Naive thymus-derived CD4-positive, alpha-beta T cell (primary cell): ENCODE results near the gene VSTM2L. TPM values are rescaled to one million over a fixed set of nuclear protein-coding genes. Genes with fewer than 3 reads are reported as not detected.
"Not testable (repeated sequence)": the region's sequence is repeated elsewhere in the genome, so short reads cannot be mapped to it uniquely, and the experiment has no call there.

Source experiments
- ATAC-seq: fragments of 150-1000 bp; cut with Tn5 transposase; 2 replicates; pipeline ENCODE4 v1.10.0; 2021; ENCODE audit warnings: mild to moderate bottlenecking, moderate library complexity
- CTCF ChIA-PET: fragments of 350-600 bp; sonication (Branson Sonifier 250); formaldehyde crosslinking; loops from one replicate; lab custom pipeline; 2021; ENCODE audit warnings: antibody characterized with exemption; lab: Charles Lee
- POLR2A ChIA-PET: fragments of 350-600 bp; sonication (Branson Sonifier 250); formaldehyde crosslinking; loops from one replicate; lab custom pipeline; 2021; ENCODE audit warnings: antibody characterized with exemption, inconsistent platforms; lab: Charles Lee
- DNase-seq, 9 donors: peaks; one replicate each; pipeline versions ENCODE4 v3.0.0 to v3.0.0-alpha.2; 2020 to 2022; ENCODE audit warnings: mixed read lengths in 1 of 9
- H3K27ac ChIP-seq: one replicate; pipeline ENCODE4 v1.7.0; 2013; ENCODE audit warnings: mild to moderate bottlenecking, low read depth, low read length, moderate library complexity
- H3K27me3 ChIP-seq, 2 donors: one replicate each; pipeline ENCODE4 v1.7.0; 2013; ENCODE audit warnings: low read length in 2 of 2, mild to moderate bottlenecking in 2 of 2, moderate library complexity in 2 of 2; ENCODE audit not compliant: control insufficient read depth in 2 of 2, insufficient read depth in 2 of 2
- H3K36me3 ChIP-seq, 3 experiments: 1 replicate in 2 of 3; 2 replicates in 1 of 3; pipeline ENCODE4 v1.7.0; 2013; ENCODE audit warnings: low read length in 3 of 3, mild to moderate bottlenecking in 3 of 3, moderate library complexity in 1 of 3; ENCODE audit not compliant: insufficient read depth in 3 of 3, control insufficient read depth in 2 of 3
- H3K4me1 ChIP-seq, 2 donors: one replicate each; pipeline ENCODE4 v1.7.0; 2013; ENCODE audit warnings: low read length in 2 of 2, mild to moderate bottlenecking in 2 of 2, moderate library complexity in 1 of 2; ENCODE audit not compliant: control insufficient read depth in 2 of 2, insufficient read depth in 2 of 2
- H3K4me3 ChIP-seq: 2 replicates; pipeline ENCODE4 v1.7.0; 2013; ENCODE audit warnings: mild to moderate bottlenecking, low read length
- H3K9me3 ChIP-seq, 3 experiments: 1 replicate in 2 of 3; 2 replicates in 1 of 3; pipeline ENCODE4 v1.7.0; 2013; ENCODE audit warnings: low read length in 3 of 3; ENCODE audit not compliant: control insufficient read depth in 2 of 3
- H3K27ac Mint-ChIP-seq, 9 donors: one replicate each; pipeline ENCODE4 v1.8.0; 2020 to 2022; ENCODE audit warnings: mixed read lengths in 9 of 9, mild to moderate bottlenecking in 8 of 9, moderate library complexity in 5 of 9, inconsistent platforms in 2 of 9
- H3K27me3 Mint-ChIP-seq, 5 donors: one replicate each; pipeline ENCODE4 v1.8.0; 2021 to 2022; ENCODE audit warnings: mixed read lengths in 5 of 5, mild to moderate bottlenecking in 1 of 5
- H3K36me3 Mint-ChIP-seq, 5 donors: one replicate each; pipeline ENCODE4 v1.8.0; 2020 to 2022; ENCODE audit warnings: mixed read lengths in 5 of 5, mild to moderate bottlenecking in 3 of 5, inconsistent platforms in 1 of 5
- H3K4me1 Mint-ChIP-seq, 7 donors: one replicate each; pipeline ENCODE4 v1.8.0; 2020 to 2022; ENCODE audit warnings: mixed read lengths in 7 of 7, mild to moderate bottlenecking in 3 of 7, inconsistent platforms in 1 of 7
- H3K4me3 Mint-ChIP-seq, 10 donors: one replicate each; pipeline ENCODE4 v1.8.0; 2020 to 2022; ENCODE audit warnings: mild to moderate bottlenecking in 10 of 10, mixed read lengths in 10 of 10, moderate library complexity in 6 of 10, inconsistent platforms in 2 of 10
- H3K9me3 Mint-ChIP-seq, 11 donors: one replicate each; pipeline ENCODE4 v1.8.0; 2020 to 2022; ENCODE audit warnings: mixed read lengths in 11 of 11, mild to moderate bottlenecking in 4 of 11, inconsistent platforms in 1 of 11, moderate library complexity in 1 of 11
- intact Hi-C, 2 donors: fragments of 100-400 bp; cut with micrococcal nuclease; formaldehyde crosslinking; loops; one replicate each; pipeline ENCODE4 v1.15.1; 2023
- polyA plus RNA-seq, 2 donors: library from polyadenylated mRNA; unstranded; fragments of 300-500 nt; fragmentation: Illumina TruSeq; gene quantifications; one replicate each; pipeline ENCODE4 v1.2.3, GENCODE V29; 2021
- total RNA-seq, 6 experiments: library from RNA in 5 of 6; stranded (reverse) in 5 of 6; gene quantifications; 1 replicate in 5 of 6; 2 replicates in 1 of 6; pipeline ENCODE4 v1.2.3 and lab custom pipeline; 2021 to 2026

VSTM2L gene
- total and polyA plus RNA-seq, 7 experiments from 2014 or later = 0.12 TPM; not detected in 6

DNA sequence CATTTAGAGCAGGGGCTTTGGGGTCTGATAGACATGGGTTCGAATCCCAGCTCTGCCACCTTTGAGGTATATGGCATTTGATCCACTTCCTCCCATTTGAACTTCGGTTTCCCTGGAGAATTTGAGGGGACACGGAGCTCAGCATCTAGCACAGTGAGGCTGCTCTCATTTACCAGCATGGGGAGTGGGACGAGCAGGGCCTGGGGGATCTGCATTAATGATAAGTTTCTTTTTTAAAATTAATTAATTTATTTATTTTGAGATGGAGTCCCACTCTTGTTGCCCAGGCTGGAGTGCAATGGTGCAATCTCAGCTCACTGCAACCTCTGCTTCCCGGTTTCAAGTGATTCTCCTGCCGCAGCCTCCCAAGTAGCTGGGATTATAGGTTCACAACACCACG lies 52.6 kb downstream of the VSTM2L start:
- no peak overlapping the region for H3K4me3 ChIP-seq
- H3K9me3 ChIP-seq = no peaks in the 10 kb centered on the region
- ATAC-seq (no peak), DNase-seq (no peak)
- no peaks in the 10 kb centered on the region for H3K36me3 Mint-ChIP-seq
- CTCF ChIA-PET = no interaction called here
- no peaks in the 10 kb centered on the region for H3K36me3 ChIP-seq
- POLR2A ChIA-PET = no interaction called here
- H3K27ac Mint-ChIP-seq = no peak overlapping the region
- peaks cover 0 to 16% (median 7%) of the 10 kb centered on the region in 11 donors for H3K9me3 Mint-ChIP-seq
- H3K27me3 ChIP-seq = no peaks in the 10 kb centered on the region
- peaks cover 0 to 18% (median 0%) of the 10 kb centered on the region in 5 donors for H3K27me3 Mint-ChIP-seq
- H3K4me1 ChIP-seq = no peaks in the 10 kb centered on the region
- intact Hi-C loops = no loop called here
- no peaks in the 10 kb centered on the region for H3K4me1 Mint-ChIP-seq
- H3K27ac ChIP-seq = no peak overlapping the region
- H3K4me3 Mint-ChIP-seq = no peak overlapping the region

DNA sequence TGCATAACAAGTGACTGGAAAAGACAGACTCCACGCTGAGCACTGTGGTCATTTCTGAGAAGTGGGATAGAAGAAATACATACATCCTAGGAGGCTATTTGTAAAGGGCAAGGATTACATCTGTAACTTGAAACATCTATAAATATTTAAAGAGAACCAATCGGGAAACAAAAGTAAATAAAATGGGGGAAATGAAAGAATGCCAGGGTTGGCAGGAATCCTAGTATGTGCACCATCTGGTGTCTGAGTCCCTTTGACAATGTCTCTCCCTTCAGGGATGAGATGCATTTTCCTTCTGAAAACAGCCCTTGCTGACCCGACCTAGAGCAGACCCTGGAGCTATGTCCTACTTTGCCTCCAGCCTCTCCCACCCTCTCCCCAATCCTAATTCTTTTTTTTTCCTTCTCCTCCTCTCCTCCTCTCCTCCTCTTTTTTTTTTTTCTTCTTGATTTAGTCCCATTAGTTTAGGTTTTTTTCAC lies 53.2 kb downstream of the VSTM2L start:
- Histone ChIP-seq H3K4me3 (no peak overlapping the region), H3K27me3 (no peaks in the 10 kb centered on the region), H3K27ac (no peak overlapping the region), H3K4me1 (no peaks in the 10 kb centered on the region), H3K36me3 (no peaks in the 10 kb centered on the region), H3K9me3 (no peaks in the 10 kb centered on the region)
- peaks cover 0 to 22% (median 7%) of the 10 kb centered on the region in 11 donors for H3K9me3 Mint-ChIP-seq
- peaks cover 0 to 4% (median 0%) of the 10 kb centered on the region in 5 donors for H3K36me3 Mint-ChIP-seq
- ChIA-PET POLR2A (no interaction called here), CTCF (no interaction called here)
- H3K27me3 Mint-ChIP-seq = peaks cover 0 to 18% (median 0%) of the 10 kb centered on the region in 5 donors
- ATAC-seq (no peak), DNase-seq (no peak)
- H3K4me3 Mint-ChIP-seq = no peak overlapping the region
- H3K27ac Mint-ChIP-seq = no peak overlapping the region
- no peaks in the 10 kb centered on the region for H3K4me1 Mint-ChIP-seq
- intact Hi-C loops = no loop called here

DNA sequence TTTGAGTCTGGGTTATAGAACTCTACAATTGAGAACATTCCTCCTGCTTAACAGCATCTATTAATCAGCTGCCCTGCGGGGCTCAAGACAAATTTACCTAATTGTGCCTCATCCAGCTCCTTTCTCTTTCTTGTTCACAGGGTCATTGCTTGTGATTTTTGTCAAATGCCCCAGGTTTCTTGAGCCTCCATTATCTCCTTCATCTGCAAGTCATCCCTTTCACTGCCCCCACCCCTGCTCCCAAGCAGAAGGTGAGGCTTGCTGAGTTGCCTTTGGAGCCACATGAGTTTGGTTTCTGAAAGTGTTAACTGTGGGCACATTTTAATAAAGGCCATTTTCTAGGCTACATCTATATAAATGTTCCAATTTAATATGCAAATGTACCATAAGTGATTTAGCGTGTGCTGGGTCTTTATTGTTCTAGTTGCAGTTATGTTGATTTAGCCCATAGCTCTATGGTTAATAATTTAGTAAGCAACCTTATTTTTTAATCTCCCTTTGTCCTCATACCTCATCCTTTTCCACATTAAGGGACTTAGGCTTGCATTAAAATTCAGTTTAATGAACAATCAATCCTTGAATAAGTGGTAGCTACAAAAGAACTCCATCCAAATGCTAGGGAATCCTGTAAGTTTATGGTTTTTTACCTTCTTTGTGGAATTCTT lies 56.1 kb downstream of the VSTM2L start:
- ATAC-seq = no peak
- no peaks in the 10 kb centered on the region for H3K4me1 Mint-ChIP-seq
- POLR2A ChIA-PET = no interaction called here
- H3K27ac Mint-ChIP-seq = no peak overlapping the region
- Histone ChIP-seq H3K4me1 (no peaks in the 10 kb centered on the region), H3K9me3 (no peaks in the 10 kb centered on the region), H3K36me3 (no peaks in the 10 kb centered on the region), H3K27ac (no peak overlapping the region), H3K4me3 (no peak overlapping the region), H3K27me3 (no peaks in the 10 kb centered on the region)
- no peak for DNase-seq
- peaks cover 0 to 4% (median 0%) of the 10 kb centered on the region in 5 donors for H3K36me3 Mint-ChIP-seq
- H3K4me3 Mint-ChIP-seq = no peak overlapping the region
- peaks cover 0 to 36% (median 13%) of the 10 kb centered on the region in 11 donors for H3K9me3 Mint-ChIP-seq
- intact Hi-C loops = no loop called here
- H3K27me3 Mint-ChIP-seq = peaks cover 0 to 24% (median 2%) of the 10 kb centered on the region in 5 donors
- CTCF ChIA-PET = interaction anchor here (0.7 kb wide), 1 partner anchor 112 kb away, joined by 3 read pairs; no protein-coding TSS in a partner anchor

DNA sequence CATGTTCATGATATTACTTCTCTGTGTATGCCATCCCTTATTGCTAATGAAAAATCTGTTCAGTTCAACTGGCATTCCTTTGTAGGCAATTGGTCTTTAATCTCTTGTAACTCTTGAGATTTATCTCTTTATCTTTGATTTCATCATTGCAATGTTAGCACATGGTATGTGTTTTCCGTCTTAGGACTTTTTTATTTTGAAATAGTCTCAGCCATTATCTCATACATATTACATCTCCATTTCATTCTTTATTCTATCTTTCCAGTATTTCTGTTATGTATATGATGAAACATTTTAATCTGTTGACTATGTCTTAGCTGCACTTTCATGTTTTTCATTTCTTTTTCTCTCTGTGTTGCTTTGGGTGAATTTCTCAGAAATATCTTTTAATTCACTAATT lies 58.1 kb downstream of the VSTM2L start:
- Mint-ChIP-seq H3K27me3 (peaks cover 0 to 27% (median 4%) of the 10 kb centered on the region in 5 donors), H3K36me3 (peaks cover 0 to 4% (median under 1%) of the 10 kb centered on the region in 5 donors), H3K4me3 (no peak overlapping the region), H3K27ac (no peak overlapping the region), H3K9me3 (peaks cover 3 to 52% (median 25%) of the 10 kb centered on the region in 11 donors), H3K4me1 (no peaks in the 10 kb centered on the region)
- H3K27me3 ChIP-seq = no peaks in the 10 kb centered on the region
- CTCF ChIA-PET = no interaction called here
- H3K9me3 ChIP-seq = peaks cover 0 to 4% (median 0%) of the 10 kb centered on the region in 3 experiments
- DNase-seq (no peak), ATAC-seq (no peak)
- H3K36me3 ChIP-seq = no peaks in the 10 kb centered on the region
- intact Hi-C loops = no loop called here
- no peak overlapping the region for H3K27ac ChIP-seq
- H3K4me1 ChIP-seq = no peaks in the 10 kb centered on the region
- POLR2A ChIA-PET = no interaction called here
- H3K4me3 ChIP-seq = no peak overlapping the region

DNA sequence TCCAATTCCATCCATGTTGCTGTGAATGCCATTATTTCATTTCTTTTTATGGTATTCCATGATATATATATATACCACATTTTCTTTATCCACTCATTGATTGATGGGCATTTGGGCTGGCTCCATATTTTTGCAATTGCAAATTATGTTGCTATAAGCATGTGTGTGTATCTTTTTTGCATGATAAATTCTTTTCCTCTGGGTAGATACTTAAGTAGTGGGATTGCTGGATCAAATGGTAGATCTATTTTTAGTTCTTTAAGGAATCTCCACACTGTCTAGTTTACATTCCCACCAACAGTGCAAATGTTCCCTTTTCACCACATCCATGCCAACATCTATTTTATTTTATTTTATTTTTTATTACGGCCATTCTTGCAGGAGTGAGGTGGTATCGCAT lies 60.6 kb downstream of the VSTM2L start:
- ATAC-seq, H3K4me1 ChIP-seq, H3K9me3 ChIP-seq, H3K36me3 ChIP-seq, H3K4me3 ChIP-seq, POLR2A ChIA-PET, H3K4me1 Mint-ChIP-seq, H3K27ac Mint-ChIP-seq, DNase-seq, H3K27ac ChIP-seq, CTCF ChIA-PET, H3K27me3 ChIP-seq, H3K4me3 Mint-ChIP-seq, intact Hi-C loops: not testable (repeated sequence)
- Mint-ChIP-seq H3K27me3 (peaks cover 0 to 23% (median 4%) of the 10 kb centered on the region in 5 donors), H3K36me3 (peaks cover 0 to 12% (median 6%) of the 10 kb centered on the region in 5 donors), H3K9me3 (peaks cover 8 to 76% (median 45%) of the 10 kb centered on the region in 11 donors)

DNA sequence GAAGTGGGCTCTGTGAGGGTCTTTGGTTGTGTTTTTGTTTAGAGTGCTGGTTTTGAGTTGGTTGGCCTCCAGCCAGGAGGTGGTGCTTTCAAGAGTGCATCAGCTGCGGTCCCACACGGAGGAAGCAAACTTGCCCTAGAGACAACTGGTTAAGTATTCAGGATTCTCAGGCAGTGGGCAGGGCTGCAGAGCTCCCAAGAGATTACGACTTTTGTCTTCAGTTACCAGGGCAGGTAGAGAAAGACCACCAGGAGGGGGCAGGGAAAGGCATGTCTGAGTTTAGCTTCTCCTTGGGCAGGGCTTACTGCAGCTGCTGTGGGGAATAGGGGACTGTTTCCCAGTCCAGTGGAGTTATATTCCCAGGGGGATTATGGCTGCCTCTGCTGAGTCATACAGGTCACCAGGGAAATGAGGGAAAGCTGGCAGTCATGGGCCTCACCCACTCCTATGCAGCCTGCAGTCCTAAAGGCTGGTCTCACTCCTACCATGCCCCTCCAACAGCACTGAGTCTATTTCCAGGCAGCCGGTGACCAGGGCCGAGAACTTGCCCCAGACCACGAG lies 66.0 kb downstream of the VSTM2L start:
- Mint-ChIP-seq H3K27ac (no peak overlapping the region), H3K9me3 (peaks cover 10 to 63% (median 38%) of the 10 kb centered on the region in 11 donors), H3K27me3 (peaks cover 0 to 9% (median 3%) of the 10 kb centered on the region in 5 donors), H3K4me3 (no peak overlapping the region), H3K36me3 (peaks cover 1 to 42% (median 30%) of the 10 kb centered on the region in 5 donors), H3K4me1 (no peaks in the 10 kb centered on the region)
- ChIA-PET POLR2A (no interaction called here), CTCF (interaction anchor here (0.6 kb wide), 1 partner anchor 33 kb away, joined by 3 read pairs; no protein-coding TSS in a partner anchor)
- intact Hi-C loops = no loop called here
- Histone ChIP-seq H3K9me3 (peaks cover 0 to 14% (median 0%) of the 10 kb centered on the region in 3 experiments), H3K4me3 (no peak overlapping the region), H3K4me1 (no peaks in the 10 kb centered on the region), H3K27me3 (no peaks in the 10 kb centered on the region), H3K36me3 (no peaks in the 10 kb centered on the region), H3K27ac (no peak overlapping the region)
- ATAC-seq = no peak
- no peak for DNase-seq
